ENCODE results near the gene PCDHA6. TPM values are rescaled to one million over a fixed set of nuclear protein-coding genes. Genes with fewer than 3 reads are reported as not detected.
"Not testable (repeated sequence)": the region's sequence is repeated elsewhere in the genome, so short reads cannot be mapped to it uniquely, and the experiment has no call there.

The PCDHA6 gene
- total RNA-seq, 1 experiment from 2014 or later = not detected

DNA sequence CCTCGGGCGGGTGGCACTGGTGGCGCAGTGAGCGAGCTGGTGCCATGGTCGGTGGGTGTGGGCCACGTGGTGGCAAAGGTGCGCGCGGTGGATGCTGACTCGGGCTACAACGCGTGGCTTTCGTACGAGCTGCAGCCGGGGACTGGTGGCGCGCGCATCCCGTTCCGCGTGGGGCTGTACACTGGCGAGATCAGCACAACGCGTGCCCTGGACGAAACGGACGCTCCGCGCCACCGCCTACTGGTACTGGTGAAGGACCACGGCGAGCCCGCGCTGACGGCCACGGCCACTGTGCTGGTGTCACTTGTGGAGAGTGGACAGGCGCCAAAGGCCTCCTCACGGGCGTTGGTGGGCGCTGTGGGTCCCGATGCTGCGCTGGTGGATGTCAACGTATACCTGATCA, 18.9 kb upstream of the PCDHA6 start:
- Histone ChIP-seq H3K79me2 (ENCODE audit: low read length) (no peaks in the 10 kb centered on the region), H3K9me3 (ENCODE audit: low read length) (no peaks in the 10 kb centered on the region), H3K4me1 (ENCODE audit: low read length) (no peaks in the 10 kb centered on the region), H3K27ac (ENCODE audit: low read length) (no peak overlapping the region), H3K9me2 (replicated peaks; ENCODE audit: insufficient read depth, low read length) (no peaks in the 10 kb centered on the region), H2AFZ (ENCODE audit: low read length) (no peak overlapping the region), H3K4me3 (ENCODE audit: low read length) (no peak overlapping the region), H3K36me3 (ENCODE audit: insufficient read depth, low read length) (no peaks in the 10 kb centered on the region), H3K9ac (ENCODE audit: low read length) (no peak overlapping the region), H4K20me1 (ENCODE audit: insufficient read depth, low read depth, low read length) (no peaks in the 10 kb centered on the region), H3K4me2 (ENCODE audit: low read depth, low read length, poor library complexity, severe bottlenecking) (no peak overlapping the region), H3K27me3 (ENCODE audit: low read length) (no peaks in the 10 kb centered on the region)
- no peak for DNase-seq

DNA sequence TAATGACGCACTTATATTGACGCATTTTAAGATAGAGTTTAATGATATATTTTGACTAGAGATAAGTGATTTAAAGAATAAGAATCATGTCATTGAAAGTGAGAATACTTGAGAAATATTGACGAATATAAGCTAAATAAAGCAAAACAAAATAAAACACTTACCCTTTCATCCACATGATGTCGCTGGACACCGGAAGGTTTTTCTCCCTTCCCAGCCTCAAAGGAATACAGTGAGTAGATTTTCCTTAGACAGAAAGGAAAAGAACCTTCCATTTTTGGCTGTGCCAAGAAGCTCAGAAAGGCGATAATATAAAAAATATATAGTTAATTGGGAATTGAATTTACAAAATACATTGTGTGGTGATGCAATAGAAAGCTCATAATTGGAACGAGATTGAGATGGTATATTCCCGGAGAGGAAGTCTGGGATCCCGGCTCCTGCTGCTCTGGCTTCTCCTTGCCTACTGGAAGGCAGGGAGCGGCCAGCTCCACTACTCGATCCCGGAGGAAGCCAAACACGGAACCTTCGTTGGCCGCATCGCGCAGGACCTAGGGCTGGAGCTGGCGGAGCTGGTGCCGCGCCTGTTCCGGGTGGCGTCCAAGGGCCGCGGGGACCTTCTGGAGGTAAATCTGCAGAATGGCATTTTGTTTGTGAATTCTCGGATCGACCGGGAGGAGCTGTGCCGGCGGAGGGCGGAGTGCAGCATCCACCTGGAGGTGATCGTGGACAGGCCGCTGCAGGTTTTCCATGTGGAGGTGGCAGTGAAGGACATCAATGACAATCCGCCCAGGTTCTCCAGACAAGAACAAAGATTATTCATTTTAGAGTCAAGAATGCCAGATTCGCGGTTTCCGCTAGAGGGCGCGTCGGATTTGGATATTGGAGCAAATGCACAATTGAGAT, 6.1 kb upstream of the PCDHA6 start, which contains the start of gene PCDHA5:
TSS of gene PCDHA5 (plus strand) at position 239 of the 906 bp plus-strand sequence.
- Histone ChIP-seq H4K20me1 (ENCODE audit: insufficient read depth, low read depth, low read length) (no peaks in the 10 kb centered on the region), H3K27ac (ENCODE audit: low read length) (no peak within 1 kb of the TSS), H3K9ac (ENCODE audit: low read length) (no peak within 1 kb of the TSS), H3K27me3 (ENCODE audit: low read length) (no peaks in the 10 kb centered on the region), H3K4me3 (ENCODE audit: low read length) (no peak within 1 kb of the TSS), H3K4me2 (ENCODE audit: low read depth, low read length, poor library complexity, severe bottlenecking) (no peak within 1 kb of the TSS), H3K79me2 (ENCODE audit: low read length) (no peaks in the 10 kb centered on the region), H3K36me3 (ENCODE audit: insufficient read depth, low read length) (no peaks in the 10 kb centered on the region), H3K9me3 (ENCODE audit: low read length) (no peaks in the 10 kb centered on the region), H3K4me1 (ENCODE audit: low read length) (no peaks in the 10 kb centered on the region), H2AFZ (ENCODE audit: low read length) (no peak within 1 kb of the TSS), H3K9me2 (replicated peaks; ENCODE audit: insufficient read depth, low read length) (no peaks in the 10 kb centered on the region)
- no peak for DNase-seq

DNA sequence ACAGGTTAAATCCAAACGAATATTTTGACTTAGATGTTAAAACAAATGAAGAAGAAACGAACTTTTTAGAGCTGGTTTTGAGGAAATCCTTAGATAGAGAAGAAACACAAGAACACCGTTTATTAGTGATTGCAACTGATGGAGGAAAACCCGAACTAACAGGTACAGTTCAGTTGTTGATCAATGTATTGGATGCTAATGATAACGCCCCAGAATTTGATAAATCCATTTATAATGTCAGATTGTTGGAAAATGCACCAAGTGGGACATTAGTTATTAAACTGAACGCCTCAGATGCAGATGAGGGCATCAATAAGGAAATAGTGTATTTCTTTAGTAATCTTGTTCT, 5.5 kb upstream of the PCDHA6 start:
- Histone ChIP-seq H3K9me3 (ENCODE audit: low read length) (no peaks in the 10 kb centered on the region), H4K20me1 (ENCODE audit: insufficient read depth, low read depth, low read length) (no peaks in the 10 kb centered on the region), H3K27me3 (ENCODE audit: low read length) (no peaks in the 10 kb centered on the region), H3K9me2 (replicated peaks; ENCODE audit: insufficient read depth, low read length) (no peaks in the 10 kb centered on the region), H2AFZ (ENCODE audit: low read length) (no peak overlapping the region), H3K27ac (ENCODE audit: low read length) (no peak overlapping the region), H3K4me3 (ENCODE audit: low read length) (no peak overlapping the region), H3K79me2 (ENCODE audit: low read length) (no peaks in the 10 kb centered on the region), H3K9ac (ENCODE audit: low read length) (no peak overlapping the region), H3K4me1 (ENCODE audit: low read length) (no peaks in the 10 kb centered on the region), H3K36me3 (ENCODE audit: insufficient read depth, low read length) (no peaks in the 10 kb centered on the region), H3K4me2 (ENCODE audit: low read depth, low read length, poor library complexity, severe bottlenecking) (no peak overlapping the region)
- no peak for DNase-seq

DNA sequence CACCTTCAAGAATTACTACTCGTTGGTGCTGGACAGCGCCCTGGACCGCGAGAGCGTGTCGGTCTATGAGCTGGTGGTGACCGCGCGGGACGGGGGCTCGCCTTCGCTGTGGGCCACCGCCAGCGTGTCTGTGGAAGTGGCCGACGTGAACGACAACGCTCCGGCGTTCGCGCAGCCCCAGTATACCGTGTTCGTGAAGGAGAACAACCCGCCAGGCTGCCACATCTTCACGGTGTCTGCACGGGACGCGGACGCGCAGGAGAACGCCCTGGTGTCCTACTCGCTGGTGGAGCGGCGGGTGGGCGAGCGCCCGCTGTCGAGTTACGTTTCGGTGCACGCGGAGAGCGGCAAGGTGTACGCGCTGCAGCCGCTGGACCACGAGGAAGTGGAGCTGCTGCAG, 4.8 kb upstream of the PCDHA6 start:
- not testable (repeated sequence) for H3K27ac ChIP-seq (ENCODE audit: low read length); H3K79me2 ChIP-seq (ENCODE audit: low read length); H4K20me1 ChIP-seq (ENCODE audit: insufficient read depth, low read depth, low read length); H3K4me1 ChIP-seq (ENCODE audit: low read length); H2AFZ ChIP-seq (ENCODE audit: low read length); H3K4me3 ChIP-seq (ENCODE audit: low read length); DNase-seq; H3K27me3 ChIP-seq (ENCODE audit: low read length); H3K36me3 ChIP-seq (ENCODE audit: insufficient read depth, low read length); H3K4me2 ChIP-seq (ENCODE audit: low read depth, low read length, poor library complexity, severe bottlenecking); H3K9ac ChIP-seq (ENCODE audit: low read length); H3K9me2 ChIP-seq (replicated peaks; ENCODE audit: insufficient read depth, low read length); H3K9me3 ChIP-seq (ENCODE audit: low read length)

DNA sequence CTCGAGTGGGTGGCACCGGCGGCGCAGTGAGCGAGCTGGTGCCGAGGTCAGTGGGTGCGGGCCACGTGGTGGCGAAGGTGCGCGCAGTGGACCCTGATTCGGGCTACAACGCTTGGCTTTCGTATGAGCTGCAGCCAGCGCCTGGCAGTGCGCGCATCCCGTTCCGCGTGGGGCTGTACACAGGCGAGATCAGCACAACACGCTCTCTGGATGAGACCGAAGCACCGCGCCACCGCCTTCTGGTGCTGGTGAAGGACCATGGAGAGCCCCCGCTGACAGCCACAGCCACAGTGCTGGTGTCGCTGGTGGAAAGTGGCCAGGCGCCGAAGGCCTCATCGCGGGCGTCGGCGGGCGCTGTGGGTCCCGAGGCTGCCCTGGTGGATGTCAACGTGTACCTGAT, 4.3 kb upstream of the PCDHA6 start:
- no peaks in the 10 kb centered on the region for H3K79me2 ChIP-seq (ENCODE audit: low read length)
- no peak overlapping the region for H3K4me2 ChIP-seq (ENCODE audit: low read depth, low read length, poor library complexity, severe bottlenecking)
- no peaks in the 10 kb centered on the region for H3K36me3 ChIP-seq (ENCODE audit: insufficient read depth, low read length)
- H3K9me3 ChIP-seq (ENCODE audit: low read length) = no peaks in the 10 kb centered on the region
- no peaks in the 10 kb centered on the region for H3K9me2 ChIP-seq (replicated peaks; ENCODE audit: insufficient read depth, low read length)
- H2AFZ ChIP-seq (ENCODE audit: low read length) = no peak overlapping the region
- H3K9ac ChIP-seq (ENCODE audit: low read length) = no peak overlapping the region
- H3K4me1 ChIP-seq (ENCODE audit: low read length) = no peaks in the 10 kb centered on the region
- H4K20me1 ChIP-seq (ENCODE audit: insufficient read depth, low read depth, low read length) = no peaks in the 10 kb centered on the region
- H3K27ac ChIP-seq (ENCODE audit: low read length) = no peak overlapping the region
- H3K4me3 ChIP-seq (ENCODE audit: low read length) = no peak overlapping the region
- no peak for DNase-seq
- H3K27me3 ChIP-seq (ENCODE audit: low read length) = no peaks in the 10 kb centered on the region

DNA sequence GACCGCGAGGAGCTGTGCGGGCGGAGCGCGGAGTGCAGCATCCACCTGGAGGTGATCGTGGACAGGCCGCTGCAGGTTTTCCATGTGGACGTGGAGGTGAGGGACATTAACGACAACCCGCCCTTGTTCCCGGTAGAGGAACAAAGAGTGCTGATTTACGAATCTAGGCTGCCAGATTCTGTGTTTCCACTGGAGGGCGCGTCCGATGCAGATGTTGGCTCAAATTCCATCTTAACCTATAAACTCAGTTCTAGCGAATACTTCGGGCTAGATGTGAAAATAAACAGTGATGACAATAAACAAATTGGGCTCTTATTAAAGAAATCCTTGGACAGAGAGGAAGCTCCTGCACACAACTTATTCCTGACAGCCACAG, 590 bp downstream of the PCDHA6 start:
- Histone ChIP-seq H3K4me1 (ENCODE audit: low read length) (no peaks in the 10 kb centered on the region), H3K36me3 (ENCODE audit: insufficient read depth, low read length) (no peaks in the 10 kb centered on the region), H3K27me3 (ENCODE audit: low read length) (no peaks in the 10 kb centered on the region; the same call in 1 of the 2 replicates), H2AFZ (ENCODE audit: low read length) (no peak overlapping the region), H3K79me2 (ENCODE audit: low read length) (no peaks in the 10 kb centered on the region), H3K9ac (ENCODE audit: low read length) (no peak overlapping the region), H3K9me2 (replicated peaks; ENCODE audit: insufficient read depth, low read length) (no peaks in the 10 kb centered on the region), H3K9me3 (ENCODE audit: low read length) (no peaks in the 10 kb centered on the region), H3K4me3 (ENCODE audit: low read length) (no peak overlapping the region), H3K27ac (ENCODE audit: low read length) (no peak overlapping the region), H3K4me2 (ENCODE audit: low read depth, low read length, poor library complexity, severe bottlenecking) (no peak overlapping the region), H4K20me1 (ENCODE audit: insufficient read depth, low read depth, low read length) (no peaks in the 10 kb centered on the region)
- no peak for DNase-seq

DNA sequence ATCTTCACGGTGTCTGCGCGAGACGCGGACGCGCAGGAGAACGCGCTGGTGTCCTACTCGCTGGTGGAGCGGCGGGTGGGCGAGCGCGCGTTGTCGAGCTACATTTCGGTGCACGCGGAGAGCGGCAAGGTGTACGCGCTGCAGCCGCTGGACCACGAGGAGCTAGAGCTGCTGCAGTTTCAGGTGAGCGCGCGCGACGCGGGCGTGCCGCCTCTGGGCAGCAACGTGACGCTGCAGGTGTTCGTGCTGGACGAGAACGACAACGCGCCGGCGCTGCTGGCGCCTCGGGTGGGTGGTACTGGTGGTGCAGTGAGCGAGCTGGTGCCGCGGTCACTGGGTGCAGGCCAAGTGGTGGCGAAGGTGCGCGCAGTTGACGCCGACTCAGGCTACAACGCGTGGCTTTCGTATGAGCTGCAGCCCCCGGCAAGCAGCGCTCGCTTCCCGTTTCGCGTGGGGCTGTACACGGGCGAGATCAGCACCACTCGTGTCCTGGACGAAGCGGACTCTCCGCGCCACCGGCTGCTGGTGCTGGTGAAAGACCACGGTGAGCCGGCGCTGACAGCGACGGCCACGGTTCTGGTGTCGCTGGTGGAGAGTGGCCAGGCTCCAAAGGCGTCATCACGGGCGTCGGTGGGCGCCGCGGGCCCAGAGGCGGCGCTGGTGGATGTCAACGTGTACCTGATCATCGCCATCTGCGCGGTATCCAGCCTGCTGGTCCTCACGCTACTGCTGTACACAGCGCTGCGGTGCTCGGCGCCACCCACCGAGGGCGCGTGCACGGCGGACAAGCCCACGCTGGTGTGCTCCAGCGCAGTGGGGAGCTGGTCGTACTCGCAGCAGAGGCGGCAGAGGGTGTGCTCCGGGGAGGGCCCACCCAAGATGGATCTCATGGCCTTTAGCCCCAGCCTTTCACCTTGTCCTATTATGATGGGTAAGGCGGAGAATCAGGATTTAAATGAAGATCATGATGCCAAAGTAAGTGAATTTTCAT, 2.0 kb downstream of the PCDHA6 start:
- H3K36me3 ChIP-seq (ENCODE audit: insufficient read depth, low read length); H3K4me3 ChIP-seq (ENCODE audit: low read length); H3K9ac ChIP-seq (ENCODE audit: low read length); H3K4me2 ChIP-seq (ENCODE audit: low read depth, low read length, poor library complexity, severe bottlenecking); DNase-seq; H3K9me2 ChIP-seq (replicated peaks; ENCODE audit: insufficient read depth, low read length); H2AFZ ChIP-seq (ENCODE audit: low read length); H3K79me2 ChIP-seq (ENCODE audit: low read length); H4K20me1 ChIP-seq (ENCODE audit: insufficient read depth, low read depth, low read length); H3K27ac ChIP-seq (ENCODE audit: low read length); H3K27me3 ChIP-seq (ENCODE audit: low read length); H3K4me1 ChIP-seq (ENCODE audit: low read length); H3K9me3 ChIP-seq (ENCODE audit: low read length): not testable (repeated sequence)

DNA sequence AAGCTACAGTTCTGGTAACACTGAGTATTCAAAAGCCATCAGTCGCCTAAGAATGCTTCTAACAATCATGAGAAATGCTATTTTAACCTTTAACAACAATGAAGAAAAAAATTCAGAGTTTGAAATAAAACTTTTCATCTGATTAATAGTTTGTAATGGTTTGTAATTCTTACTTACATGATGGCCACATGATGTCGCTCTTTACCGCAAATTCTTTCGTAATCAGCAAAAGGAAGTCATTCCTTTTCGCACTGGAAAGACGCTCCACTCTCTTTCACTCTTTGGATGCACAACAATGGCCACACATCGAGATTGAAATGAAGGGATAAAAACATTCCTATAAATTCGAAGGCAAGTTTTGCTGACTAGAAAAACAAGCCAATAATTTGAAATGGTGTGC, 6.2 kb downstream of the PCDHA6 start, which contains the start of gene PCDHA7:
TSS of gene PCDHA7 (plus strand) at position 277 of the 400 bp plus-strand sequence. CDS start at position 392, 115 bp downstream.
- H3K36me3 ChIP-seq (ENCODE audit: insufficient read depth, low read length) = no peaks in the 10 kb centered on the region
- no peak within 1 kb of the TSS for H2AFZ ChIP-seq (ENCODE audit: low read length)

More for the DNA sequence above, 6.2 kb downstream of the PCDHA6 start, which contains the start of gene PCDHA7:
- no peak for DNase-seq
- Histone ChIP-seq H3K4me2 (ENCODE audit: low read depth, low read length, poor library complexity, severe bottlenecking) (no peak within 1 kb of the TSS), H3K27me3 (ENCODE audit: low read length) (no peaks in the 10 kb centered on the region; the same call in 1 of the 2 replicates), H3K9me2 (replicated peaks; ENCODE audit: insufficient read depth, low read length) (no peaks in the 10 kb centered on the region), H3K9me3 (ENCODE audit: low read length) (no peaks in the 10 kb centered on the region), H3K79me2 (ENCODE audit: low read length) (no peaks in the 10 kb centered on the region), H3K9ac (ENCODE audit: low read length) (no peak within 1 kb of the TSS), H3K27ac (ENCODE audit: low read length) (no peak within 1 kb of the TSS), H3K4me3 (ENCODE audit: low read length) (no peak within 1 kb of the TSS), H4K20me1 (ENCODE audit: insufficient read depth, low read depth, low read length) (no peaks in the 10 kb centered on the region), H3K4me1 (ENCODE audit: low read length) (no peaks in the 10 kb centered on the region)

All from Karpas-422 (cell line).